ENCODE data around the gene OR4B1. TPM values are rescaled to one million over a fixed set of nuclear protein-coding genes. Genes with fewer than 3 reads are reported as not detected.
"Not testable (repeated sequence)": the region's sequence is repeated elsewhere in the genome, so short reads cannot be mapped to it uniquely, and the experiment has no call there.

OR4B1 gene
- total RNA-seq, 2 experiments from 2014 or later, result not detected

- Mint-ChIP-seq H3K4me3 (no peak overlapping the region), H3K27me3 (peaks cover 19% of the 10 kb centered on the region), H3K9me3 (peaks cover 36% of the 10 kb centered on the region), H3K36me3 (ENCODE audit: low read depth) (peaks cover 20% of the 10 kb centered on the region), H3K4me1 (peaks cover 32% of the 10 kb centered on the region), H3K27ac (no peak overlapping the region)
- ChIA-PET POLR2A (no interaction called here), CTCF (no interaction called here)
- no peak for DNase-seq
These were observed 22.7 kb upstream of the OR4B1 start for GRCh38 chr11:48193876-48194275.

GRCh38 chr11:48207881-48208280 lies 8.7 kb upstream of the OR4B1 start:
- peaks cover 36% of the 10 kb centered on the region for H3K27me3 Mint-ChIP-seq
- POLR2A ChIA-PET, result no interaction called here

GRCh38 chr11:48210052-48210451 lies 6.6 kb upstream of the OR4B1 start:
- POLR2A ChIA-PET, result no interaction called here
- peaks cover under 1% of the 10 kb centered on the region for H3K4me1 Mint-ChIP-seq

More at GRCh38 chr11:48207881-48208280, 8.7 kb upstream of the OR4B1 start:
- Mint-ChIP-seq H3K4me3 (no peak overlapping the region), H3K9me3 (no peaks in the 10 kb centered on the region), H3K4me1 (no peaks in the 10 kb centered on the region), H3K36me3 (ENCODE audit: low read depth) (no peaks in the 10 kb centered on the region), H3K27ac (no peak overlapping the region)
- CTCF ChIA-PET, result no interaction called here
- DNase-seq, result no peak

GRCh38 chr11:48228761-48229160 lies 12.2 kb downstream of the OR4B1 start:
- peaks cover 7% of the 10 kb centered on the region for H3K9me3 Mint-ChIP-seq
- H3K27ac Mint-ChIP-seq, result no peak overlapping the region
- DNase-seq, result no peak
- no peak overlapping the region for H3K4me3 Mint-ChIP-seq
- POLR2A ChIA-PET, result no interaction called here
- no peaks in the 10 kb centered on the region for H3K36me3 Mint-ChIP-seq (ENCODE audit: low read depth)
- CTCF ChIA-PET, result no interaction called here
- no peaks in the 10 kb centered on the region for H3K4me1 Mint-ChIP-seq
- peaks cover 1% of the 10 kb centered on the region for H3K27me3 Mint-ChIP-seq

More at GRCh38 chr11:48210052-48210451, 6.6 kb upstream of the OR4B1 start:
- H3K4me3 Mint-ChIP-seq, result no peak overlapping the region
- CTCF ChIA-PET, result interaction anchor here (0.6 kb wide), 1 partner anchor 489 kb away, joined by 3 read pairs; no protein-coding TSS in a partner anchor
- DNase-seq, result no peak
- no peaks in the 10 kb centered on the region for H3K36me3 Mint-ChIP-seq (ENCODE audit: low read depth)
- H3K27me3 Mint-ChIP-seq, result peaks cover 23% of the 10 kb centered on the region
- no peak overlapping the region for H3K27ac Mint-ChIP-seq
- H3K9me3 Mint-ChIP-seq, result no peaks in the 10 kb centered on the region

- CTCF ChIA-PET, result not testable (repeated sequence)
These were observed 13.4 kb downstream of the OR4B1 start for GRCh38 chr11:48230057-48230456.

GRCh38 chr11:48237727-48238126 lies 21.1 kb downstream of the OR4B1 start:
- no peaks in the 10 kb centered on the region for H3K36me3 Mint-ChIP-seq (ENCODE audit: low read depth)
- peaks cover 14% of the 10 kb centered on the region for H3K27me3 Mint-ChIP-seq
- no peak overlapping the region for H3K27ac Mint-ChIP-seq
- POLR2A ChIA-PET, result no interaction called here
- no peak for DNase-seq
- CTCF ChIA-PET, result no interaction called here
- no peak overlapping the region for H3K4me3 Mint-ChIP-seq
- no peaks in the 10 kb centered on the region for H3K4me1 Mint-ChIP-seq
- peaks cover 3% of the 10 kb centered on the region for H3K9me3 Mint-ChIP-seq

More at GRCh38 chr11:48230057-48230456, 13.4 kb downstream of the OR4B1 start:
- POLR2A ChIA-PET; H3K27me3 Mint-ChIP-seq; H3K4me3 Mint-ChIP-seq; H3K36me3 Mint-ChIP-seq (ENCODE audit: low read depth); DNase-seq; H3K27ac Mint-ChIP-seq; H3K9me3 Mint-ChIP-seq; H3K4me1 Mint-ChIP-seq: not testable (repeated sequence)

GRCh38 chr11:48242501-48242900 lies 25.9 kb downstream of the OR4B1 start:
- Mint-ChIP-seq H3K27ac (no peak overlapping the region), H3K9me3 (peaks cover 3% of the 10 kb centered on the region), H3K4me1 (no peaks in the 10 kb centered on the region), H3K4me3 (no peak overlapping the region), H3K27me3 (peaks cover 11% of the 10 kb centered on the region), H3K36me3 (ENCODE audit: low read depth) (no peaks in the 10 kb centered on the region)
- CTCF ChIA-PET, result no interaction called here
- POLR2A ChIA-PET, result no interaction called here
- no peak for DNase-seq

GRCh38 chr11:48244804-48245203 lies 28.2 kb downstream of the OR4B1 start, which contains the start of gene OR4X2:
Gene OR4X2, plus strand, starts transcription at chr11:48245104. Its CDS starts 0 bp downstream, at chr11:48245104.
- POLR2A ChIA-PET, result no interaction called here
- CTCF ChIA-PET, result interaction anchor here (0.6 kb wide), 1 partner anchor 255 kb away, joined by 4 read pairs; no protein-coding TSS in a partner anchor
- Mint-ChIP-seq H3K4me1 (no peaks in the 10 kb centered on the region), H3K36me3 (ENCODE audit: low read depth) (no peaks in the 10 kb centered on the region), H3K9me3 (peaks cover 8% of the 10 kb centered on the region), H3K27ac (no peak within 1 kb of the TSS), H3K4me3 (no peak within 1 kb of the TSS), H3K27me3 (peaks cover 8% of the 10 kb centered on the region)
- no peak for DNase-seq

GRCh38 chr11:48248902-48249301 lies 32.3 kb downstream of the OR4B1 start:
- no peaks in the 10 kb centered on the region for H3K4me1 Mint-ChIP-seq
- H3K27me3 Mint-ChIP-seq, result peaks cover 33% of the 10 kb centered on the region
- CTCF ChIA-PET, result no interaction called here
- DNase-seq, result no peak
- peaks cover 10% of the 10 kb centered on the region for H3K9me3 Mint-ChIP-seq
- no peaks in the 10 kb centered on the region for H3K36me3 Mint-ChIP-seq (ENCODE audit: low read depth)
- H3K27ac Mint-ChIP-seq, result no peak overlapping the region
- H3K4me3 Mint-ChIP-seq, result no peak overlapping the region
- POLR2A ChIA-PET, result no interaction called here

- POLR2A ChIA-PET, result no interaction called here
- H3K36me3 Mint-ChIP-seq (ENCODE audit: low read depth), result no peaks in the 10 kb centered on the region
- peaks cover 11% of the 10 kb centered on the region for H3K27me3 Mint-ChIP-seq
- no peak overlapping the region for H3K27ac Mint-ChIP-seq
- no peaks in the 10 kb centered on the region for H3K4me1 Mint-ChIP-seq
- DNase-seq, result no peak
- no peaks in the 10 kb centered on the region for H3K9me3 Mint-ChIP-seq
- CTCF ChIA-PET, result no interaction called here
- no peak overlapping the region for H3K4me3 Mint-ChIP-seq
These were observed 45.0 kb downstream of the OR4B1 start for GRCh38 chr11:48261600-48261999.

GRCh38 chr11:48263423-48263911 lies 46.9 kb downstream of the OR4B1 start, which contains the start of gene OR4X1:
Gene OR4X1, plus strand, starts transcription at chr11:48263861. Its CDS starts 0 bp downstream, at chr11:48263861.
- POLR2A ChIA-PET, result no interaction called here

More at GRCh38 chr11:48263423-48263911, 46.9 kb downstream of the OR4B1 start, which contains the start of gene OR4X1:
- Mint-ChIP-seq H3K4me1 (no peaks in the 10 kb centered on the region), H3K27ac (no peak within 1 kb of the TSS), H3K9me3 (no peaks in the 10 kb centered on the region), H3K27me3 (no peaks in the 10 kb centered on the region), H3K36me3 (ENCODE audit: low read depth) (no peaks in the 10 kb centered on the region), H3K4me3 (no peak within 1 kb of the TSS)
- CTCF ChIA-PET, result no interaction called here
- no peak for DNase-seq

Other genes starting within 250 kb of the OR4B1 start
- 10 to 100 TPM; 75.2 to 81.3 TPM for gene PTPRJ, start 236.3 kb upstream of the OR4B1 start, total RNA-seq
- gene OR4X2, start 28.3 kb downstream of the OR4B1 start, total RNA-seq, result not detected
- not detected for gene OR4X1, start 47.1 kb downstream of the OR4B1 start, total RNA-seq
- gene OR4S1, start 89.4 kb downstream of the OR4B1 start, total RNA-seq, result not detected
- gene OR4C3, start 108.1 kb downstream of the OR4B1 start, total RNA-seq, result not detected
- not detected for gene OR4C5, start 149.7 kb downstream of the OR4B1 start, total RNA-seq

Data from activated CD4-positive, alpha-beta T cell treated with anti-CD3 and anti-CD28 coated beads, Interleukin-2, amount 10 ng/mL, durations not matched to agents 7 days and 5 days (primary cell).